Stimulated activated CD8-positive, alpha-beta memory T cell treated with anti-CD3 and anti-CD28 coated beads, Interleukin-15, amount 100 ng/mL, for 24 hours (primary cell): ENCODE measurements around the gene NECTIN1.
"Not testable (repeated sequence)": the region's sequence is repeated elsewhere in the genome, so short reads cannot be mapped to it uniquely, and the experiment has no call there.

Source experiments
- DNase-seq: peaks from one replicate; pipeline ENCODE4 v3.0.0-alpha.2; 2020; ENCODE audit warnings: low read depth

NECTIN1 gene

DNA sequence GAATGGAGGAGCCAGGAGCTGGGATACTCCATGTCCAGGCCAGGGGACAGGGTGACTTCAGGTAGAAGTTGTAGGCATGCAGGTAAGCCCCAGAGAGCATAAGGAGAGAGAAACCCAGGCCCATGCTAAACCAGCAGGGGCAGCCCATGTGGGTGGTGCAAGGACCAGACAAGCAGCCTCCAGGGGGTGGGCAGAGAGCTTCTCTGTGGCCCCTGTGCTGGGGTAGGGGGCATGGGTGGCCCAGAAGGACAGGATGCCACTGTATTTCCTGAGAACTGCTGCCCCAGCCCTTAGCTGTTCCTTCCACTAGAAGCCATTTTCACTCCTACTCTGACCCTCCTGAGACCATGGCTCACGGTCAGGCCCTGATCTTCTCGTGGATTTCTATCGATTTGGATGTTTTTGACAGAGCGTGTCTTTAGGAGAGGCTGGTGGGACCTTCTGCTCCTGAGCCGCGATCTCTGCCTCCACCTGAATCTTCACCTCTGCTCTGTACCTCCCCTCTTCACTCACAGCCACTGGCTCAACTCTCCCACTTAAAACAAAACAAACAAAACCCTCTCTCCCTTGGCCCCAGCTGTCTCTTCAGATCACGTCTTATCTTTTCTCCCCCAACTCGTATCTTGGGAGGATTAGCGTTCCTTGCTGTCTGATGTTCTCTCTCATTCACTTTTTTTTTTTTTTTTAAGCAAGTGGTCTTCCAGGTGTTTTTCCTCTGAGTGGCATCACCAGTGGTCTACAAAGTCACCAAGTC is 112.2 kb downstream of the NECTIN1 start:
- DNase-seq: no peak

DNA sequence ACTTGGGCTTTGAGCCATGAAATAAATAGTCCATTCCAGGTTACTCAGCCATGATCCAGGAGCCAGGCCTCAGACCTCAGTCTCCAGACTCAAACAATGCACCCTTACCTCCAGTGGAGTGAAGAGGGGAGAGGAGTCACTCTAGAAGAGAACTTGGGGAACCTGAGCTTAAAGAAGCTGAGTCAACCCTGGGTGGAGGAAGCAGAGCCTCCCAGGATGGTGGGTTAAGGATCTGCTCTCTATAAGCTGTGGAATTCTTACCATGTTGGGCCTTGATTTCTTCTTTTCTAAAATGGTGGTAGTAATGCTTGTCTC is 113.2 kb downstream of the NECTIN1 start:
- DNase-seq: no peak

DNA sequence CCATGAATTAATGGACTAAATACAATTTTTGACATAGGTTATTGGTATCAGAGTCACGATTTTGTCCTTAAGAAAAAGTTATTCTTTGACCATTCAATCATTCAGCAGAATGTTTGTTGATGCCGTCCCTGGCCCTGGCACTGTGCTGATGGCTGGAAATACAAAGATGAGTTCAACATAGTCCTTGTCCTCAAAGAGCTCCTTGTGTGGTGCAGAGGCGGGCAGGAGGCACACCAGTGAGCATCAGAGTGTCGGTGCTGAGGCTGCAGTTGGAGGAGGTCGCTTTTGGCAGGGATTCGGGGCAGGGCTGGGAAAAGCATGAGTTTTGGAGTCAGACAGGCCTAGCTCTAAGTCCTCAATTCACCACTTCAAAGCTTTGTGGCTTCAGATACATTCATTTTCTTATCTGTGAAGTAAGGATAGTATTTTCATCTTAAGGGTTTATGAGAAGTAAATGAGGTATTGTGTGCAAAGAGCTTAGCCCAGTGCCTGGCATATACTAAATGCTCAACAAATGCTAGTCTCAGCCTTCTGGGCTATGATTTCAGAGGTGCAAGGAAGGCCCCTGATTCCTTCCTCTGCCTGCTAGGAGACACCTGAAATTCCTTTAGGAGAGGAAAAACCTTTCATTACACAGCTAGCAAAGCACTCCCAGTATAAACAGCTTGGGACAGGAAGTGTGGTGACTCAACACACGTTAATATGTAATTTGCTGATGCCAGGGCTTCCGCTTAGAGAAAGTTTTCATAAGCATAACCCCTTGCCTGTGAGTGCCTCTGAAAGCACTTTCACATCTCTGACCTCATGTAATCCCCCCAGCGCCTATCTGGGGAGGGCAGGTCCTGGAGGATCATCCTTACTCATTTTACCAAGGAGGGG is 113.8 kb downstream of the NECTIN1 start:
- no peak for DNase-seq

DNA sequence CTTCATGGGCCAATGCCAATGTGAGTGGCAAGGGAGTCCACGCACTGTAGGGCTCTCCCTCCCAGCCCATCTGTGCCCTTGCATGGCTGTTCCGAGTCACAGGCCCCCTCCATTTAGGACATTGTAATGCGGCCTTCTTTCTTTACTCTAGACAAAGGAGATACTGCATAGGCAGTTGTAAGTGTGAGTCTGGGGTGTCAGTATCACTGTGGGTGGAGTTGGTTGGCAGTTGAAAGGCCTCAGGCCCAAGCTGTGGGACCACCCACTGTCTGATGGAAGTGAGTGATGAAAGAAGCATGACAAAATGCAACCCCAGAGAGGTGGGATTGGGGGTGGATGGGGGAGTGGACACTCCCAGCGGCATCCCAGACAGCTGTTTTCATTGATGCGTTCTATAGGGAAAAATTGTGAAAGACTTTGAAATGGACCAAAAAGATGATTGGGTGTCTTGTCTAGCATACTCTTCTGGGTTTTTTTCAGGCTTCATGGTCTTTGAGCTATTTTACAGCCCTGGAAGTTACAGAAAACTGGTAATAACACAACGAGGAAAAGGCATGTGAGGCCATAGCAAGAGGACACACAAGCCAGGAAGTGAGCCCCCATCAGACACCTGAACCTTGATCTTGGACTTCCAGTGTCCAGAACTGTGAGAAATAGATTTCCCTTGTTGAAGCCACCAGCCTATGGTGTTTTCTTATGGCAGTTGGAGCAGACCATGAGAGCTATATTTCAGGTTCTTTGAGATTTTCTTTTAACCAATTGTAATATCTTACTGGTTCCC is 114.6 kb downstream of the NECTIN1 start:
- DNase-seq: no peak

DNA sequence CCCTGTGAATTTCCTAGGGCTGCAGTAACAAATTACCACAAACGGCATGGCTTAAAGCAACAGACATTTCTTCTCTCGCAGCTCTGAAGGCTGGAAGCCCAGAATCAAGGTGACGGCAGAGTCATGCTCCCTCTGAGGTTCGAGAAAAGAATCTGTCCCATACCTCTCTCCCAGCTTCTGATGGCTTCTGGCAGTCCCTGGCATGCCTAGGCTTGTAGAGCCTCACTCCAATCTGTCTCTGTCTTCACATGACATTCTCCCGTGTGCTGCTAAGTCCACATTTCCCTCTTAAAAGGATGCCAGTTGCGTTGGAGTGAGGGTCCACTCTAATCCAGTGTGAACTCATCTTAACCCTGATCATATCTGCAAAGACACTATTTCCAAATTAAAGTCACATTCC is 116.2 kb downstream of the NECTIN1 start:
- no peak for DNase-seq

- DNase-seq: no peak
These were observed 118.1 kb downstream of the NECTIN1 start for GRCh38 chr11:119610836-119611426.

GRCh38 chr11:119608781-119609180 is 120.2 kb downstream of the NECTIN1 start:
- DNase-seq: no peak

GRCh38 chr11:119608201-119608600 is 120.8 kb downstream of the NECTIN1 start:
- no peak for DNase-seq

DNA sequence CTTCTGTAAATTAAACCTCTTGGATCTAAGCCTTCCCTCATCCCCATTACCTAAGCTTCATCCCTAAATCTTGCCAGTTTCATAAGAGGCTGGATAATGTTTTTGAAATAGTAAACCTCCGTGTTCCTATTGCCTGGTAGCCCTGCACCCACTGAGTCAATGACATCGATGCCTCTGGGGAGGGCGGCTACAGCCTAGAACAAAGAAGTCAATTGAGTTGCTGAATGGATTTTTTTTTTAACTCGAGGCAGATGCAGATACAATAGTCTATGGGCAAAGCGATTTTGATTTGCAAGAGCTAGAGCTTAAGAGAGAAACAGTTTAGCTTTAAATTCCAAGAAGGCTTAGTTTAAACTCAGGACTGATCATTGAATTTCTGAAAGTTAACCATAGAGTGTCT is 121.3 kb downstream of the NECTIN1 start:
- no peak for DNase-seq

- DNase-seq: no peak
These were observed 123.8 kb downstream of the NECTIN1 start for GRCh38 chr11:119605137-119605665.

DNA sequence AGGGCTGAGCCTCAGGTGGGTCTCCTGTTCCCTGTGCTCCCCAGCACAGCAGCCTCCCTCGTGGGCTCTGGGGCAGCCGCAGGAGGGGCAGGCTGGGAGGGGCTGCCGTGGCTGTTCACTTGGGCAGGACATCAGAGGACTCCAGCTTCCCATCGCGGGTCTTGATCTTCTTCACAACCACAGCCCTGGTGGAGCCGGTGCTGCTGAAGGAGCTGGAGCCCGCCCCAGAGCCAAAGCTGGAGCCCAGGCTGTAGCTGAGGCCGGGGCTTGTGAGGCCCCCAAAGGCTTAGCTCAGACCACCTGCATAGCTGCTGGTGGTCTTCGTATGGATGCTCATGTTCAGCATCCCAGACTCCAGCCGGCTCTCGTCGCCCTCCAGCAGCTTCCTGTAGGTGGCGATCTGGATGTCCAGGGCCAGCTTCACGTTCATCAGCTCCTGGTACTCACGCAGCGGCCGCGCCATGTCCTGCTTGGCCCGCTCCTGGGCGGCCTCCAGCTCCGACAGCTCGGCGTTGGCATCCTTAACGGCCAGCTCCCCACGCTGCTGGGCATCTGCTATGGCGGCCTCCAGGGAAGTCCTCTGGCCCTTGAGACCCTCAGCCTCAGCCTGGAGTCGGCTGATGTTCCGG is 126.1 kb downstream of the NECTIN1 start:
- DNase-seq: no peak

- DNase-seq: no peak
These were observed 129.0 kb downstream of the NECTIN1 start for GRCh38 chr11:119599864-119600541.

GRCh38 chr11:119595941-119596340 is 133.1 kb downstream of the NECTIN1 start:
- DNase-seq: not testable (repeated sequence)

DNA sequence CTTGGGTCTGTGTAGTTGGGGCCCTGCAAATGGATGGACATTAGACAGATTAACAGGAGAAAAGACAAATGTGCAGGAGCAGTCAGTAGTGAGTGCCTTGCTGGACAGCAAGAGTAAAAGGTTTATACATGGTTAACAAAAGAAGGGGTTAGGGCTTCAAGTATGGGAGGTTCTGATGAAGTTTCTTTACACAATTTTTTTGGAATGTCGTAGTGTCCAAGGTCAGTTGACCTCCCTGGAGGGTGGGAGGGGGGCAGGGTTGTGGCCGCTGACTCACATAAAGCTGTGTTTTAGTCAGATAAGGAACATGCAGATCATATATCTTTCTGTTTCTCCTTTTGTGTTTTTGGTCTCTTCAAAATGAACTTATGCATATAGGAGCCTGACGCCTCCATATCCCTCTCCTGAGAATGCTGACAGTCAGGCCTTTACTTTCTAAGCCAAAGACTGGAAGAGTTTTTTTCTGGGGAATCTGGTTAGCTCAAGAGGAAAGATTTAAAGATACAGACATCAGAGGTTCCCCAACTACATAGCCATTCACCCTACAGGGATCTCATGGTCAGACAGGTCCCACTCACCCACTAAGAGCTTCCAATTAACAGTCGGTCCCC is 134.3 kb downstream of the NECTIN1 start:
- no peak for DNase-seq

DNA sequence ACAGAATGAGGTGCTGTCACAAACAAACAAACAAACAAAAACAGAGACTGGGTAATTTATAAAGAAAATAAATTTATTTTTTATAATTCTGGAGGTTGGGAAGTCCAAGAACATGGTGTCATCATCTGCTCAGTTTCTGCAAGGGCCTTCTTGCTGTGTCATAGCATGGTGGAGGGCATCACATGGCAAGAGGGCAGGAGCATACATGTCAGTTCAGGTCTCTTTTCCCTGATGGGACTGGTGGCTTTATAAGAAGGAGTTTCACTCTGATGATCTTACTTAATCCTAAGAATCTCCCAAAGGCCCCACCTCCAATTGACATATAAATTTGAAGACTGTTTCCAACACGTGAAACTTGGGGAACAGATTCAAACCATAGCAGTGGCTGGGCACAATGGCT is 135.7 kb downstream of the NECTIN1 start:
- no peak for DNase-seq

DNA sequence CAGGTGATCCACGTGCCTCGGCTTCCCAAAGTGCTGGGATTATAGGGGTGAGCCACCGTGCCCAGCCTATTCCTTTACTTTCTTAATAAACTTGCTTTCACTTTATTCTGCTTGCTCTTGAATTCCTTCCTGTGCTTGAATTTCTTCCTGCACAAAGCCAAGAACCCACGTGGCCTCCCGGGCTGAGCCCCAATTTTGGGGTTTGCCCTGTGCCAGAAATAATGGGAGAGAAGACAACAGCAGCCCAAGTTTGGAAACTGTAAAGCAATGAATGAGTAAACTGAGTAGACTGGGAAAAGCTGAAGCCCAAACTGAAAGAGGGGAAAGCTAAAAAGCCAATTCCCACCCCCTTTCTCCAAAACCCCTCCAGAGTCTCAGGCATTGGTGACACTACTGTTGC is 136.4 kb downstream of the NECTIN1 start:
- DNase-seq: no peak

DNA sequence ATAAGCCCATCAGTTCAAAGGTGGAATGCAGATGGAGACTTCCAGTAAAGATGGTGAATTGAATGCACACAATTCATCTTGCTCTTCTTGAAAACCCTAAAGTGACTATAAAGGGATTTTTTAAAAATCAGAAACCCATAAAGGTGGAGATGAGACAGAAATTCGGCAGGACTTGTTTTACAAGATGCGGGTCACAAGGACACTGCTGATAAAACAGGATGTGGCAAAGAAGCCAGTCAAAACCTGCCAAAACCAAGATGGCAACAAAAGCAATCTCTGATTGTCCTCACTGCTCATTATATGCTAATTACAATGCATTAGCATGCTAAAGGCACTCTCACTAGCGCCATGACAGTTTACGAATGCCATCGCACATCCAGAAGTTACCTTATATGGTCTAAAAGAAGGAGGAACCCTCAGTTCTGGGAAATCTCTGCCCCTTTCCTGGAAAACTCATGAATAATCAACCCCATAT is 137.1 kb downstream of the NECTIN1 start:
- no peak for DNase-seq

DNA sequence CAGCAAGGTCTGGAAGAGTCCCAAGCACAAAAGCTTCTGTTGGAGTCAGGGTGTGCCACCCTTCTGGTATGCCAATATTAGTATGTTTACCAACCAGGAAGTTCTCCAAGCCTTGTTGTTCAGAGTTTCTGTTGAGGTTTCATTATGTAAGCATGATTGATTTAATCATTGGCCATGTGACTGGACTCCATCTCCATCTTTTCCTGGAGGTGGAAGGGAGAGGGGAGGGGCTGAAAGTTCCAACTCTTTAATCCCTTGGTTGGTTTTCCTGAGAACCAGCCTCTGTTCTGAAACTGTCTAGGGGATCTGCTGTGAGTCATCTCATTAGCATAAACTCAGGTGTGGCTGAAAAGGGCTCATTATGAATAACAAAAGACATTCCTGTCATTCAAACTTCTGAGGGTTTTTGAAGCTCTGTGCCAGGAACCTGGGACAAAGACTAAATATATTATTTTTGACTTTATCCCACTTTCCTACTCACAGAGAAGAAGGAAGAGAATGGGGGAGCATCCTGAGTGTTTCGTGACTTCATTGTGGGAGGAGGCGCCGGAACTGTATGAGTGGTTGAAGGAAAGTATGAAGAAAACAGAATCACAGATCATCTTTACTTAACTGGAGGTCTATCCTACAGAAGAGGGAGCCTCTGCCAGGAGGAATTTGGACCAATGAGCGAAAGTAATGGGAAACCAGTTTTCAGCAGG is 138.2 kb downstream of the NECTIN1 start:
- DNase-seq: no peak

DNA sequence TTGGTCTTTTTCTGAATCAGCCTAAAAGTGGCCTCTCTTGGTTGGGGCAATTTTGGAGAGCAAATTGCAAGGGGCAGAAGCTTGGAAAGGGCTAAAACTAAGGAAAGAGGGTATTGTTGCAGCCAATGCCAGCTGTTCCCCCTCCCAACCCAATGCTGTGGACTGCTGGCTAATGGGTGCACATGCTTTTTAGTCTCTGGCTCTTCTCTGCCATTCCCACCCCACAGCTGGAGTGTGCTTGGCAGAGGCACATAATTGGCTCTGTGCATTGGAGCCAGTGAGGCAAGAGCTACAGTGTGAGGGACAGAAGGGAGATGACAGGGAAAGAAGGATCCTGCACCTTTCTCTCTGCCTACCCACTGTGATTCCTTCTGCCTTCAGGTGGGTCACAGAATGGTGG is 140.0 kb downstream of the NECTIN1 start:
- DNase-seq: no peak
